Fibroblast of lung (primary cell): Measurements from ENCODE around the gene TRPM3.

Experiments
- CTCF ChIP-seq, 2 donors: IDR thresholded peaks in 1 of 2; conservative IDR thresholded peaks in 1 of 2; 1 replicate in 1 of 2; 2 replicates in 1 of 2; pipeline ENCODE4 v1.5.1; 2011 to 2012; ENCODE audit warnings: low read length in 2 of 2, control low read depth in 1 of 2, inconsistent platforms in 1 of 2, low read depth in 1 of 2, mild to moderate bottlenecking in 1 of 2
- EZH2 ChIP-seq: IDR thresholded peaks from 2 replicates; pipeline ENCODE4 v1.5.1; 2012; ENCODE audit warnings: low read length, control low read depth, mild to moderate bottlenecking; ENCODE audit errors: missing control alignments

- TF ChIP-seq CTCF (conservative IDR thresholded peaks at IDR 0.05 in 1 of 2, IDR thresholded peaks at IDR 0.05 in 1 of 2; ENCODE audit: low read depth in 1 of 2, low read length in 2 of 2): no peak
- no peak for TF ChIP-seq EZH2
These were observed 83.9 kb downstream of the TRPM3 start for GRCh38 chr9:71037521-71037920.
